SK-MEL-5 (cell line): ENCODE results near the gene MAP1LC3B. TPM values are rescaled to one million over a fixed set of nuclear protein-coding genes. Genes with fewer than 3 reads are reported as not detected.
A peak's percentile ranks its signal among the peaks of the same experiment; 100 is the strongest.
"Not testable (repeated sequence)": the region's sequence is repeated elsewhere in the genome, so short reads cannot be mapped to it uniquely, and the experiment has no call there.

ENCODE experiments used
- DNase-seq: peaks from one replicate; pipeline ENCODE4 v3.0.0-alpha.2; 2016; ENCODE audit warnings: low read depth, low spot score
- in situ Hi-C: cut with HindIII; loops from 2 replicates; pipeline ENCODE4 v1.10.0; 2016; ENCODE audit warnings: low sequenced_read_pairs, high pct_unique_total_duplicates, low pct_unique_long_range_greater_than_20kb
- total RNA-seq: library from RNA; depleted of rRNA; stranded (reverse); fragments of >200 nt; shearing (Covaris generic); gene quantifications from 2 replicates; pipeline ENCODE4 v1.2.3, GENCODE V29; 2014

MAP1LC3B gene
- total RNA-seq, 1 experiment from 2014 or later, result 32.2 TPM

DNA sequence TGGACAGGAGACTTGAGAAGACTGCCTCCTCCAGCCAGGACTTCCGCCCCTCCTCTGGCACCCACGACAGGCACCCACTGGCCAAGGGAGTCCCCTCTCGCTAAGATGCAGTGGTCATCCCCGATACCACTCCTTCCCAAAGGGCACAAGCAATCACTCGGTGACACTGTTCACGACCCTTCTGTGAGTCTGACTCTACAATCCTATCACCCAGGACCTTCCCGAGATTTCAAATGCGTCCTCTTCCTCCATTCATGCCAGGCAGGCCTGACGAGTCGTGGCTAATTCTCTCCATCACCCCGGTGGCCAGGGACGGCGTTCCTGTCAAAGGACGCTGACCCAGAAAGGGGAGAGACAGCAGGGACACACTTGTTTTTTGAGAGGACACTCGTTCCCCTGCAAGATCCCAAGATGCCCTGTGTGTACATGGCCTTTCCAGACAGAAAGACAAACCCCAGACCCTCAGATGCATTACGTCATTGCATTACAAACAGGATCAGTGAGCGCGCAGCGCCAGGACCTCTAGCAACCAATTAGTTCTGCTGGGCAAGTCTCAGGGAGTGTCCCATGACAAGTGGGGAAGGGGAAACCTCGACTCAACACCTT lies 20.8 kb upstream of the MAP1LC3B start:
- in situ Hi-C loops, result no loop called here

DNA sequence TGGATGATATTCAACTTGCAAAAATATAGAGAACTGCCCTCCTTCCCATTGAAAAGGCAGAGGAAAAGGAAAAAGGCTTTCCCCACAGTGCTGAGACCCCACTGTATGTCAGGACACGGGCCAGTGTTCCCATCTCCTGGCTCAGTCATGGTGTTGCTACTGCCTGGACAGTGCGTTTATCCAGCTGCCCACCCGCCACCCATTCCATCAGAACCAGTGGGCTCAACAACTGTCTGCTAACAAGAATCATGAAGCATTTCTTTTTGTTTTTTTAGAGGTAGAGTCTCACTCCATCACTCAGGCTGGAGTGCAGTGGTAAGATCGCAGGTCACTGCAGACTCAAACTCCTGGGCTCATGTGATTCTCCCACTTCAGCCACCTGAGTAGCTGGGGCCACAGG lies 19.8 kb upstream of the MAP1LC3B start:
- DNase-seq, result no peak
- in situ Hi-C loops, result no loop called here

More for the DNA sequence above, 20.8 kb upstream of the MAP1LC3B start:
- DNase-seq, result no peak

DNA sequence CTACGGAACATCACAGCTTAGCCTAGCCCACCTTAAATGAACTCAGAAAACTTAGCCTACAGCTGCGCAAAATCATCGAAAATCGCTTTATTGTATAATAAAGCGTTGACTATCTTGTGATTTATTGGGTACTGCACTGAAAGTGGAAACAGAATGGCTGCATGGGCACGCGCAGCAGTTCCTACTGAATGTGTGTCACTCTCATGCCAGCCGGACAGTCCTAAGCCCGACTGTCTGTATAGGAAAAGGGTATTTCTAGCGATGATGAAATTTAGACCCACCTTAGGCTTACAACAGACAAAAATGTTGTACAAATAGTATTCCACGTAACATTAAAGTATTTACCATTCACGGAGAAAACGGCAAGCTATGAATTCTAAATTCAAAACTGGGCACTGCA lies 17.8 kb upstream of the MAP1LC3B start:
- DNase-seq, result no peak
- in situ Hi-C loops, result no loop called here

DNA sequence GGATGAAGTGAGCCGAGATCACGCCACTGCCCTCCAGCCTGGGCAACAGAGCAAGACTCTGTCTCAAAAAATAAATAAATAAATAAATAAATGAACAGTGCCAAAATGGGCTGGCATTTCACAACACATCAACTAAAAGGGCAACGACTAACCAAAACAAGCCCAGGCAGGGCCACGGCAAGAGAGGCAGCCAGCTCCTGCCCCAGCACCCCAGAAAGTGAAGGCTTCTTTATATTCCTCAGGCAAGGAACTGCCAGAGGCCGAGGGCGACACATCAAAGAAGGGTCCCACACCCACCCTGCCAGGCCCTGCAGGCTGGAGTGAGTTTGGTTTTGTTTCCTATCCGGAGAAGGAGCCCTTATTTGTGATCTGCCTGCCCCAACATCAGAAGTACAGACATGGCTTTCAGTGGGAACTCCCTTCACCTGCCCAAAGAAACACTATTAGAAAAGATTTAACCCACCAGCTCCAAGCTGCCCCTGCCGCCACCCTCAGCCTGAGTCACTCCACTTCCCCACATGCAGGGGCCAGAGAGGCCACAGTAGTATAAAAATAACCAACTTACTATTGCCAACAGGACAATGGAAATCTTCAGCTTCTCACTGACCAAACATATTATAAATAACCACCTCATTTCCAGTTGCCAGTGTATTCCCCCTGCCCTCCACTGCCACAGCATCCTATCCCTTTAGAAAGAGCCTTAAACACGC lies 16.6 kb upstream of the MAP1LC3B start:
- no peak for DNase-seq
- in situ Hi-C loops, result no loop called here

DNA sequence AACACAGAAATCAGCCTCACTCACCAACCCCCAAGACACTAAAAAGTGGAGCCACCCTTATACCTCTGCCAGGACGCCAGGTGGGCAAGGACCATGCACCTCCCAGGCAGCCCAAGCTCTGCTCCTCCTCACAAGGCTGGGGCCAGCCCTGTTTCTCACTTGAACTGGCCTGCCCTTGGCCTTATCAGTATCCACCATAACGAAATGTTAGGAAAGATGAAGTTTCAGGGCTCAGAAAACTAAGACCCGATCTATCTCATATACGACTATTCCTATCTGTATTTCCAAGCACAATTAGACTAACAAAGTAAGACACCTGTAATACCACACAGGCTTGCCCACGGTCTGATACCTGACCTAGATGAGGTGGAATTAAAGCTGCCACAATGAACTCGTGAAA lies 15.5 kb upstream of the MAP1LC3B start:
- in situ Hi-C loops, result no loop called here
- no peak for DNase-seq

DNA sequence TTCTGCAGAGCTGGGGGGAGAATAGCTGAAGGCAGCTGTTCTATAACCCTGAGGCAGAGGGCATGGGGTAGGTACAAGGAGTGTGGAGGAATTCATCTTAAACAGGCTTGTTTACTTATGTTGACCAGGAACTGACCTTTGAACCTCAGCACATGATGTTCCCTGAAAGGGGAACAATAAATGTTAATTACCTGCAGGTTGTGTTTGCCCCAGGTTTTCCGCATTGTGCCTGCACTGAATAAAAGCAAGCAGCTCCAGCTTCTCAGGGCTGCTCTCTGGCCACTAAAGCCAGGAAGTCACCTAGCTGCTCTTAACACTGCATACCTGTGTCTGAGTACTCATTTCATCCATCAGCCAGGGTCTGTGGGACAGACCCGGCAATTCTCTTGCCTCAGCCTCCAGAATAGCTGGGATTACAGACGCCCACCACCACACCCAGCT lies 12.8 kb upstream of the MAP1LC3B start:
- in situ Hi-C loops, DNase-seq: not testable (repeated sequence)

DNA sequence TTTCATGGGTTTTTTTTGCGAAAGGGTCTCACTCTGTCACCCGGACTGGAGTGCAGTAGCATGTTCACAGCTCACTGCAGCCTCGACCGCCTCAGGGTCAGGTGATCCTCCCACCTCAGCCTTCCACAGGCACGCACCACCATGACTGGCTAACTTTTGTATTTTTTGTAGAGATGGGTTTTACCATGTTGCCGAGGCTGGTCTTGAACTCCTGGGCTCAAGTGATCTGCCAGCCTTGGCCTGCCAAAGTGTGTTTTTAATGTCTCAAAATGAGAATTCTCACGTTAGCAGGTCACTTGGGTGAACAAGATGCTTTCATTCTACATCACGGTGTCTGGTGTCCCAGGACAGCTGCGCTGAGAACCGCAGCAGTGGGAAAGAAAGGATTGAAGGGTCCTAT lies 11.7 kb upstream of the MAP1LC3B start:
- DNase-seq, result no peak
- in situ Hi-C loops, result no loop called here

DNA sequence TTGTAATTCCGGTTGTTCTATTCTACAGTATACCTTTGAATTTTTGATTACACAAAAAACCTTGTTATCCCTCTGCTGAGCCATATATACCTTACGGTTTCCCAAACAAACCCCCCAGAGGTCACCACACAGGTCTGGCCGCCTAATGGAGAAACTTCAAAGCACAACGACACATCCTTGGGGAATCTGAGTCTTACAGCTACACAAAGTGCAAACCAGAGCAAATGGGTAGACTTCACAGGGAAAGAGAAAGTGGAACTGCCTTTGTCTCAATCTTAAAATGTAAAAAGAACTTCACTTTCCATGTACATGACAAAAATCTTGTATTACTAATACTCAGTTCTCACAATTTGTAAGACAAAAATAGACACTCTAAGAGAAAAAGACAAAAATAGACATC lies 11.3 kb upstream of the MAP1LC3B start:
- DNase-seq, result no peak
- in situ Hi-C loops, result no loop called here

DNA sequence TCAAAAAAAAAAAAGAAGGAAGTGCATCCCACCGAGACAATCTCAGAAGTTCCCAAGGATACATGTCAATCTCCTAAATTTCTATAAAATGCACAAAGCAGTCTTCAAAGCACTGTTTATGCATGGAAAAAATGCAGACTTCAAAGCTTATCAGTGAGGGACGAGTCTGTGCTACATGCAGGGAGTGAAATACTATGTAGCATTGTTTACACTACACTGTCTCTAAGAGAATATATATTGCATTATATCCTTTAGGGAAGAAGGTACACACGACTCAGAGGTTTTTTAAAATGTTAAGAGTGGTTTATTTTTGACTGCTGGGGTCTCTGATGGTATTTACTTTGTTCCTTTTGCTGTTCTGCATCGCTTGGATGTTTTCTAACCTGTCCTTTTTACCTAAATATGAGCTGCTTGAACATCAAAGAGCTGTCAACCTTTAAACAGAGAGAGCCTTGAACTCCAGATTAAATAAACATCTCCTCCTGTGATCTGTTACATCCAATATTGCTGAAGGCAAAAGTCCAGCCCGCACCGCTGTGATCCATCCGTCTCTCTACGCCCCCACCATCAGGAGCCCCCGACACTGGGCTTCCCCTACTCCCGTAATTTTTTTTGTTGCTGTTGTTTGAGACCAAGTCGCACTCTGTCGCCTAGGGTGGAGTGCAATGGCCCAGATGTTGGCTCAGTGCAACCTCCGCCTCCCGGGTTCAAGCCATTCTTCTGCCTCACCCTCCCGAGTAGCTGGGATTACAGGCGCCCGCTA lies 9.9 kb upstream of the MAP1LC3B start:
- DNase-seq, result no peak
- in situ Hi-C loops, result no loop called here

DNA sequence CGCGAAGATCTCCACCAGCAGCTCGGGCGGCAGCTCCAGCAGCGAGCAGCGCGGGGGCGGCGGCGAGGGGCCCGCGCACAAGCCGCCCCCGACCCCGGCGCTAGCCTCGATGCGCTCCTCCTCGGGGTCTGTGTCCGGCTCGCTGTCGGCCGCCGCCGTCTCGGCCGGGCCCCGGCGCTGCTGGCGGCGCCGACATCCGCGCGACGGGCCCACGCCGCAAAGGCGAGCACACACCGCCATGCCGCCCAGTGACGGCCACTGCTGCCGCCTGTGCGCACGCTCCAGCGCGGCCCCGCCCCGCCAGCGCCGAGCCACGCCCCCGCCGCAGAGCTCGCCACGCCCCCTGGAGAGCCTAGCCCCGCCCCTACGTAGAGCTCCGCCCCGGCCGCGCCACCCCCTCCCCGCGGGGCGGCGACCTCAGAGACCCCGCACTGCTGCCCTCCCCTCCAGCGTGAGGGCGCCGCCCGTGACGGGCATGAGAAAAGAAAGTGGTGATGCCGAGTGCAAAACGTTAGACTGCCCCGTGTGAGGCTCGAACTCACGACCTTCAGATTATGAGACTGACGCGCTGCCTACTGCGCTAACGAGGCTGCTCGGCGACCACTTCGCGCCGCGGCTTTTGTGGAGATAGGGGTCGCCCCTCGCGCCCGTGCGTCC lies 8.5 kb upstream of the MAP1LC3B start, which contains the start of gene FBXO31:
TSS of gene FBXO31 (minus strand) at position 272 of the 657 bp plus-strand sequence. CDS start at position 240, 32 bp downstream.
- in situ Hi-C loops, result no loop called here
- DNase-seq, result peak; percentile 91

DNA sequence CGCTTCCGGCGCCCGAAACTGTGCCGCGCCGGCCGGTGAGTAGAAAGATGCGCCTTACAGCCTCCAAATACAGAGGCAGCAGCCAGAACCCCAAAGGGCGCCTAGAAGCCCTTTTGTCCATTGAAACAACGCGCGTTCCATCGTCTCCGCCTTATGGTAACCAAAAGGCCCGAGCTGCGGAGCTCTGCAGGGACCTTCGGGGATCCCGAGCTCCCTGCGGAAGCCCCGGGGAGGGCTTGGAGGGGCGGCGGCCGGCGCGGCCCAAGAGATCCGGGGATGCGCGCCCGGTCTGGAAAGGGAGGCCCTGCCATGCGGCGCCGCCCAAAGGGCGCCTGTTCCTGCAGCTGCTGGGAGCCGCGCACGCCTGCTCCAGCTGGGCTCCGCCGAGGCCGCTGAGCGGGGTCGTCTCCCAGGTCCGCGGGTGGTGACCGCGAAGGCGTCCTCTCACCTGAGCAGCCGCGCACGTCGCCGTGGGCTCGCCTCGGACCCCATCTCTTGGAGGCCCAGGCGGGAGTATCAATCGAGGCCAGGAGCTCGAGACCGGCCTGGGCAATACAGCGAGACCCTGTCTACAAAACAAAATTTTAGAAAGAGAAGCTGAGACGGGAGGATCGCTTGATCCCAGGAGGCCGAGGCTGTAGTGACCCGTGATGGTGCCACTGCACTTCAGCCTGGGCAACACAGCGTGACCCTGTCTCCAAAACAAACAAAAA lies 7.8 kb upstream of the MAP1LC3B start:
- in situ Hi-C loops, result no loop called here
- DNase-seq, result no peak

DNA sequence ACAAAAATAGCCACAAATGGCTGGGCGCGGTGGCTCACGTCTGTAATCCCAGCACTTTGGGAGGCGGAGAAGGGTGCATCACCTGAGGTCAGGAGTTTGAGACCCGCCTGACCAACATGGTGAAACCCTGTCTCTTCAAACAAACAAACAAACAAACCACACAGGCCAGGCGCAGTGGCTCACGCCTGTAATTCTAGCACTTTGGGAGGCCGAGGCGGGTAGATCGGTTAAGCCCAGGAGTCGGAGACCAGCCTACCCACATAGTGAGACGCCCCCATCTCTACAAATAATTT lies 7.3 kb upstream of the MAP1LC3B start:
- in situ Hi-C loops, DNase-seq: not testable (repeated sequence)

DNA sequence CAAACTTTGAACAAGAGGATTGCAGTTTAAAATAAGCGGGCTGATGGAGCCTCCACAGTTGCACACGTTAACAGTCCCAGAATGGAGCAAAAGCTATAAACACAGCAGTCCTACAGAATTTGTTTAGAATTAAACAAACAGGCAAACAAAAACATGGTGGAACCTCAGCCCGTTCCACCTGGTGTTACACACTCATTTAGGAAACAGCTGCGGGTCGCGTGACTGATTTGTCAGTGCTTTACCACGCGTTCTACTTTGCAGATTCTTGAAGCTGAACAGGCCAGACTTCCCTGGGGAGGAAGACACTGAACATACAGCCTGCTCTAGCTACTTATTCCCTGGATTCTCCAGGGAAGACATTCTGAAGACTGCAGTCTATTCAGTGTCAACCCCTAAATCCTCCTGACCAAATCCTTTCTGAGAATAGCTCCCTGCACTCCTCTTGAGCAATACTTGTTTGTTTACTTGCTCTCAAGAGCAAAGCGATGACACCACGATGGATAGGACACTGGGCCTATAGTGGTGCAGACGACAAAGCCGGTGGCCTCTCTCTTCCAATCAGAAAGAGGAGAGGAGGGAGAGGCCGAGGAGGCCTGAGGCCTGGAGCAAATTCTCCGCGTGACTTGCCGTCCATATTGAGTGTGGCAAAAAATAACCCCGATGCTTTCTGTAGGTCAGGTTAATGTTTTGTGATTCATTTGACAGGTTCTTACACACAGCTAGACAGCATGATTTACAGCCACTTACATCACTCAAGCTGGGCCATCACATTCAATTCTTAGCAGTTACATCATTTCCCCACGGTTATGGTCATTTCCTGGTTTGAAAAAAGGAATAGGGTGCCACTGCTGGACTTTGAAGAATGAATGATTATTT lies 4.0 kb upstream of the MAP1LC3B start:
- peak; percentile 97 for DNase-seq
- in situ Hi-C loops, result no loop called here

DNA sequence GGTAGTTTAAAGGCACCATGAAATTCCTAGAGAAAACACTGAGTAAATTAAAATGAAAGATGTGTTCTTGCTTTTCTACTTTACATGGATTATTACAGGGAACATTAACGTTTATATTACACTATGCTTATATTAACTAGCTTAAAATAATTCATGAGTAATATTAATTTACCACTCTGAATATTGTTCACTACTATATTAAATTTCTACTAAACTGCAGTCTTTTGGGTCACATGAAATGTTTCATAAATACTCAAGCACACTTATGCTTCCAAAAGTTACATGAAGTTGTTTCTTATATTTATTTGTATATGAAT lies 3.4 kb upstream of the MAP1LC3B start:
- no peak for DNase-seq
- in situ Hi-C loops, result no loop called here

DNA sequence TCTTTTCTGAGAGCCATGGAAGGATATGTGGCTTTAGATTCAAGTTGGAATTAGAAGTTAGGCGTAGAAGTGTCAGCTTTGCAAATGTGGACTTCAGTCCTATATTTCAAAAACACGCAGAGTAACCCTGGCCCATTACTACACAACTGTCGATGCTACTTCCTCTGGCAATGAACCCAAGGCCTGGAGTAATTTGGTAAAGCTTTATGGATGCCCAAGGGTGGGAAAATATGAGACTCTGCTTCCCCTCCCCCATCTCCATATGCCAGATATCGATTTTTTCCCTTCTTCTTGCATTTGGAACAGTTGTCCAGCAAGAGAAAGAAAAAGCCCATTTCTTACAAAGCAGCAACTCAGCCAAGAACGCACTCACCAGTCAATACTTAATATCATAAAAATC lies 2.9 kb upstream of the MAP1LC3B start:
- in situ Hi-C loops, result no loop called here
- no peak for DNase-seq

DNA sequence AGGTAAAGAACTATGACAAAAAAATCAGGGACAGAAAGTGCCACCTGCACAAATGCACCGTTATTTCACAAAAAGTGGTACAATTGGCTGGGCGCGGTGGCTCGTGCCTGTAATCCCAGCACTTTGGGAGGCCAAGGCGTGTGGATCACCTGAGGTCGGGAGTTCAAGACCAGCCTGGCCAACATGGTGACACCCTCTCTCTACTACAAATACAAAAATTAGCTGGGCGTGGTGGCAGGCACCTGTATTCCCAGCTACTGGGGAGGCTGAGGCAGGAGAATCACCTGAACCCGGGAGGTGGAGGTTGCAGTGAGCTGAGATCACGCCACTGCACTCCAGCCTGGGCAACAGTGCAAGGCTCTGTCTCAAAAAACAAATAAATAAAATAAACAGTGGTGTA lies 2.2 kb upstream of the MAP1LC3B start:
- in situ Hi-C loops, DNase-seq: not testable (repeated sequence)
